Globus pallidus (tissue), 1 donor: ENCODE measurements around the gene USP2.

ENCODE experiments used
- DNase-seq: peaks from one replicate; pipeline ENCODE4 v3.0.0-alpha.2; 2015; ENCODE audit warnings: low spot score

The USP2 gene

DNA sequence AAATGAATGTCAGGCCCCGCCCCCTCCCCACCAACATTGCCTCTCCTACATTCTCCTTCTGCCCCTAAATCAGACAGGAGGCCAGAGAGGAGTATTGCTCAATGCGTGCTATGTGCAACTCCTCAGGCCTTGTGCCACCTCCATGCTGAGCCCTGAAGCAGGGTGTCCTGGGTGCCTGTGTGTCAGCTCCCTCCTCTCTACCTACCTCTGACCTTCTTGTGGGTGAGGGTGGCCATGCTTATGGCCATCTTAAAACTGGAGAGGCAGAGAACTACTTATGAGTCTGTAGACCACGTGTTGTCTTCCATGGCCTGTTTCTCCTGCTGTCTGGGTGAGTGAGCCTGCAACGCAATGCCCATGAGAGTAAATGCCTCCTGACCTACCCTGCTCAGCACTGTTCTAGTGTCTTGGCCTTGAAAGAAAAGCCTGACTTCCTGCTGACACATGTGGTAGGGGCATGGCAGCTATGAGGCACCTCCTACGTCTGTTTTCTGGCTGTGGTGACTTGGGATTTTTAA is 75.1 kb downstream of the USP2 start:
- no peak for DNase-seq

DNA sequence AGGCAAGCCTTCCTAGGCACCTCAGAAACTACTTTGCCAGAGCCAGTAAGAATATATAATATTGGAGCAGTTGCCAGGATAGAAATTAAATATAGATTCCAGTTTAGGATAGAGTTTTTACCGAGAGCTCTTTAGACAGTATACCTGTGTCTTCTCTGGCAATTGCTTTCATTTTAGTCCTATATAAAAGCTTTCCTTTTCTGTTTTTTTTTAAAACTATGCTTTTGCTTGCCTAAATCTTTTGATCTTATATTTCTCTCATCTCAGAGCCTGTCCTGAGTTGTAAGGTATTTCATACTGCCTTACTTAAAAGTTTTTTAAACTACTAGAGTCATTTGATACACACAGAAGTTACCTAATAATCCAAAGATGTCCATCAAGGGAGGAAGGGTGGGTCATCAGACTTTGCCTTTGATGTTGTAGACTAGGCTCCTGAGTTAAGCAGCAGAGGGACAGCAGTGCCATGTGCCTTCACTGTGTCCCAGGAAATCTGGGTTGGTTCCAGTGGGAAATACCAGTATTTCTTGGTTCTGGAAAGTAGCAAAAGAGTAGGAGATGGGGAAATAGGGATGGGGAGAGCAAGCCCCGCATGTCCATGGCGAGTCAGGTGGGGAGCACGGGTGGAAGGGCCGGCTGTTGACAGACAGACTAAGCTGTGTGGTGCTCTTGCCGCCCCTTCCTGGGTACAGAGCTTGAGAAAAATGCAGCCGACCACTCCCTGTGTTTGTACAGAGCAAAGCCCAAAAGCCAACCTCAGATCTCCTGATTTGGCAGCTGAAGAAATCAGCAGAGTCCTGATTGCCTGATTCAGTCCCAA is 75.7 kb downstream of the USP2 start:
- DNase-seq, result no peak
